GM10266 (cell line): ENCODE measurements around the gene TMEM222.

Experiments used
- DNase-seq: peaks from one replicate; pipeline ENCODE4 v3.0.0; 2012; ENCODE audit errors: extremely low spot score
- TF ChIP-seq, protein P1 (sequence below): IDR thresholded peaks from 2 replicates; pipeline ENCODE4 v1.5.1; 2012; ENCODE audit warnings: mild to moderate bottlenecking, low read depth; ENCODE audit not compliant: control insufficient read depth, insufficient read depth; ENCODE audit errors: missing control alignments

The TMEM222 gene

DNA sequence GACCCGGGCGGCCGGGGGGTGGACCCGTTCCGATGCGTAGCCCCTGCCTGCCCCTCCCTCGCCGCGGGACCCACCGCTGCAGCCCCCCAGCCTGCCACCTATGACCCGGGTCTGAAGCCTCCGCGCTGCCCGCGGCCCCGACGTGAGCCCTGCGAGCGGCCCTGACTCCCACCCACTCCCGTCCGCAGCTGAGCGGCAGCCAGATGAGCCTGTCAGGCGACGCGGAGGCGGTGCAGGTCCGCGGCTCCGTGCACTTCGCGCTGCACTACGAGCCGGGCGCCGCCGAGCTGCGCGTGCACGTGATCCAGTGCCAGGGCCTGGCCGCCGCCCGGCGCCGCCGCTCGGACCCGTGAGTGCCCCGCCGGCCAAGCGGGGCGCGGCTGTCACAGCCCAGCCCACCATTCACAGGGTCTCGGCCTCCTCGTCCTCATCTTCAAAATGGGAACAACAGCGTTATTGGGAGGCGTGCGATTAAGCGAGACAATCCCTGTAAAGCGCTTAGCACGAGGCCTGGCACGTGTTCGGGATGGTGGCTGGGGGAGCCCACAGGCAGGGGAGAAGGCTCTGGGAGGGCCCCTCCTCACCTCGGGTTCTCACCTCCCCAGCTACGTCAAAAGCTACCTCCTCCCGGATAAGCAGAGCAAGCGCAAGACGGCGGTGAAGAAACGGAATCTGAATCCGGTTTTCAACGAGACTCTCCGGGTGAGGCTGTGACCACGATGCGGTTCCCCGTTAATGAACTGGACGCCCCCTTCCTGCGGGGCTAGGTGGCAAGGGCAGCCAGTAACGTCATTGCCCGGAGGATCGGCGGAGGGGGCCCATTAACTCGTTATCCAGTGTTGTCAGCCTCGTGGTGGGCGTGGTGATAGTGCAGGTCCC lies 28.1 kb downstream of the TMEM222 start:
- DNase-seq = no peak

DNA sequence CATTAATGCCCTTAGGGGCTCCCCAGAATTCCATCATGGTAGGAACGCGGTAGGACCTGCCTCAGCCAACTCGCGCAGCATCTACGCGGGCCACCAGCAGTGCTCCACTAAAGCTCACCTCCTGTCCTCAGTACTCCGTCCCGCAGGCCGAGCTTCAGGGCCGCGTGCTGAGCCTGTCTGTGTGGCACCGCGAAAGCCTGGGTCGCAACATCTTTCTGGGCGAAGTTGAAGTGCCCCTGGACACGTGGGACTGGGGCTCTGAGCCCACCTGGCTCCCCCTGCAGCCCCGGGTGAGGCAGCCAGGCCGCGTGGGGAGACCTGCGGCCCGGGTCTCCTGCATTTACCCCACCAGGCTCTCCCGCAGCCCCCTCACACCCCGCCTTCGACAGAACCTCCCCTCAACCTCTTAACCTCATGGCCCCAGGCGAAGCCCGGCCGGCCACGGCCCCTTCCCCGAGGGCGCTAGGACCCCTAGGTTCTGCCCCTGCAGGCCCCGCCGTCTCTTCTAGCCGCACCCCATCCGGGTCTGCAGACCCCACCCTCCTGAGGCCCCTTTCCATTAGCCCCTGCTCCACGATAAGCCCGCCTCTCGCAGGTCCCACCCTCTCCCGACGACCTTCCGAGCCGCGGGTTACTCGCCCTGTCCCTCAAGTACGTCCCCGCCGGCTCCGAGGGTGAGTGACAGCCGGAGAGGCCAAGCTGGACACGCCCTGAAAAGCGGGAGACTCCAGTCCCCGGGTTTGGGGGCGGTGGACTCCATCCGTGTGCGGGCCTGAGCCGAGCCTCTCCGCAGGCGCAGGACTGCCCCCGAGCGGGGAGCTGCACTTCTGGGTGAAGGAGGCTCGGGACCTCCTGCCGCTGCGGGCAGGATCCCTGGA lies 28.9 kb downstream of the TMEM222 start:
- TF ChIP-seq, protein P1, sequence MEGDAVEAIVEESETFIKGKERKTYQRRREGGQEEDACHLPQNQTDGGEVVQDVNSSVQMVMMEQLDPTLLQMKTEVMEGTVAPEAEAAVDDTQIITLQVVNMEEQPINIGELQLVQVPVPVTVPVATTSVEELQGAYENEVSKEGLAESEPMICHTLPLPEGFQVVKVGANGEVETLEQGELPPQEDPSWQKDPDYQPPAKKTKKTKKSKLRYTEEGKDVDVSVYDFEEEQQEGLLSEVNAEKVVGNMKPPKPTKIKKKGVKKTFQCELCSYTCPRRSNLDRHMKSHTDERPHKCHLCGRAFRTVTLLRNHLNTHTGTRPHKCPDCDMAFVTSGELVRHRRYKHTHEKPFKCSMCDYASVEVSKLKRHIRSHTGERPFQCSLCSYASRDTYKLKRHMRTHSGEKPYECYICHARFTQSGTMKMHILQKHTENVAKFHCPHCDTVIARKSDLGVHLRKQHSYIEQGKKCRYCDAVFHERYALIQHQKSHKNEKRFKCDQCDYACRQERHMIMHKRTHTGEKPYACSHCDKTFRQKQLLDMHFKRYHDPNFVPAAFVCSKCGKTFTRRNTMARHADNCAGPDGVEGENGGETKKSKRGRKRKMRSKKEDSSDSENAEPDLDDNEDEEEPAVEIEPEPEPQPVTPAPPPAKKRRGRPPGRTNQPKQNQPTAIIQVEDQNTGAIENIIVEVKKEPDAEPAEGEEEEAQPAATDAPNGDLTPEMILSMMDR = no peak
- no peak for DNase-seq

More for the DNA sequence above, 28.1 kb downstream of the TMEM222 start:
- TF ChIP-seq, protein P1 = no peak

DNA sequence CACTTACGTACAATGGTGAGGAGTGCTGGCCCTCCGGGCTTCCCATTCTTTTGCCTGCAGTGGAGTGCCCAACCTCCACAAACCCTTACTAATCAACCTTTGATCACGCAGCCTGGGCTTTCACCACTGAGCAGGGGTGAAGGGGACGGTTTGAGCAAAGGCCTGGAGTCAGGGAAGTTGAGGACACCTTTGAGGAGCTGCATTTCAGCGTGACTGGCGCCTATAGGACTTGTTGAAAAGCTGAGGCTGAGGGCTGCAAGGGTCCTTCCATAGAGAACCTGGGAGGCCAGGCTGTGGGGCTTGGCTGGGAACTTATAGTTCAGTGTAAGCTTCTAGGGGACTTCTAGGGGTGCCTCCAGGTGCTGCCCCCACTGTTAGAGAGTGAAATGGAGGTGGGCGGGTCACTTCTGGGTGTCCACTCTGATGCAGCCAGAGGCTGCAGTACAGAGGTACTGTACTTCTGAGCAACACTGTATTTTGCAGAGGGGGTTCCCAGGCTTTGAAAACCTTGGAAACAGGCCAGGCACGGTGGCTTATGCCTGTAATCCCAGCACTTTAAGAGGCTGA lies 29.7 kb downstream of the TMEM222 start:
- TF ChIP-seq, protein P1 = no peak
- DNase-seq = no peak

DNA sequence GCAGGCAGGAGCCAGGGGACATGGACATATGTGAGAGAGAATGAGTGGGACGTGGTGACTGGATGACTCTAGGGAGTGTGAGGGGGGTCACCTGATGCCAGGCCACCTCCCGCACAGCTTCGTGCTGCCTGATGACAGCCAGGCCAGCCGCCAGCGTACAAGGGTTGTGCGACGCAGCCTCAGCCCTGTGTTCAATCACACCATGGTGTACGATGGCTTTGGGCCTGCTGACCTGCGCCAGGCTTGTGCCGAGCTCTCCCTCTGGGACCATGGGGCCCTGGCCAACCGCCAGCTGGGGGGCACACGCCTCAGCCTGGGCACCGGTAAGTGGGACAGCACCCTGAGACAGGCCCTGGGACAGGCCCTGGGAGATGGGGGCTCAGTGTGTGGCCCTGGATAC lies 31.2 kb downstream of the TMEM222 start:
- TF ChIP-seq, protein P1 = no peak
- DNase-seq = no peak

DNA sequence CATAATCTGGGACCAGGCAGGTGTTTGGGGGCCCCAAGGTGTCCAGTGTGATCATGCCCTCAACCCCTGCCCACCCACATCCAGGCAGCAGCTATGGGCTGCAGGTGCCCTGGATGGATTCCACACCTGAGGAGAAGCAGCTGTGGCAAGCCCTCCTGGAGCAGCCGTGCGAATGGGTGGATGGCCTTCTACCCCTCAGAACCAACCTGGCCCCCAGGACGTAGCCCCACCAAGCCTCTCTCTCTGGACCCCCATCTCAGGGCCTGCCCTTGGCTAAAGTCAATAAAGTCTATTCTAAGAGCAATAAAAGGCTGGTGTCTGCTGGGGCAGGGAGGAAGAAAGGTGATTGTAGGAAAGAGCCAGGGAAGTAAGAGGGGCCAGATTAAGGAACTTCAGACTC lies 31.7 kb downstream of the TMEM222 start:
- TF ChIP-seq, protein P1 = no peak
- no peak for DNase-seq

DNA sequence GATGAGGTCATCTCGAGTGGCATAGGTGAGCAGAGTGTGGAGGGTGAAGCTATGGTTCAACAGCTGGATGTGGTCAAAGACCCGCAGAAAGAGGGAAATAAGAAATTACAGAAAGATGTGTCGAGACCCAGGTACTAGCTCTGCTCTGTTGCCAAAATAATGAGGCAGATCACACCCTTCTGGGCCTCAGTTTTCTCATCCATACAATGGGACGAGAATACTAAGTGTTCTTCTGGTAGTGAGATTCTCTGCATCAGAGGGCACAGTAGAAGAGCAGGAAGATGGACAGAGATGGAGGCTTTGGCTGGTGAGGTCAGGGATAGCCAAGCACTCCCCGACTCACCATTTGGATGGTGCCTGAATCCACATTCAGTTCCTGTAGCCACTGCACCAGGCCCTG lies 33.7 kb downstream of the TMEM222 start:
- TF ChIP-seq, protein P1 = no peak
- no peak for DNase-seq
